Lung microvascular endothelial cell (primary cell): Measurements from ENCODE around the gene VSX1. TPM values are rescaled to one million over a fixed set of nuclear protein-coding genes. Genes with fewer than 3 reads are reported as not detected.

Experiments used
- DNase-seq, 2 donors: peaks; one replicate each; pipeline versions ENCODE4 v3.0.0 to v3.0.0-alpha.2; 2010; ENCODE audit warnings: low read depth in 2 of 2
- total RNA-seq: library from RNA; depleted of rRNA; stranded (reverse); fragments of >200 nt; gene quantifications from 2 replicates; pipeline ENCODE4 v1.2.1, GENCODE V29; 2014

The VSX1 gene
- total RNA-seq, 1 donor from 2014 or later = not detected

GRCh38 chr20:25065625-25066338, 16.2 kb downstream of the VSX1 start:
- DNase-seq = peak; percentile 62 to 74

- no peak for DNase-seq
Observed at GRCh38 chr20:25065072-25065624, 16.8 kb downstream of the VSX1 start.

GRCh38 chr20:25064561-25065071, 17.3 kb downstream of the VSX1 start:
- no peak for DNase-seq

- DNase-seq = no peak
Observed at GRCh38 chr20:25063981-25064380, 18.0 kb downstream of the VSX1 start.

- DNase-seq = no peak
Observed at GRCh38 chr20:25063546-25063945, 18.4 kb downstream of the VSX1 start.

GRCh38 chr20:25062841-25063240, 19.1 kb downstream of the VSX1 start:
- DNase-seq = no peak

GRCh38 chr20:25061821-25062530, 20.0 kb downstream of the VSX1 start:
- DNase-seq = no peak

GRCh38 chr20:25061103-25061799, 20.7 kb downstream of the VSX1 start:
- DNase-seq = no peak

- DNase-seq = no peak
Observed at GRCh38 chr20:25059866-25060465, 22.0 kb downstream of the VSX1 start.

- DNase-seq = peak in 1 of 2 donors; percentile 20
Observed at GRCh38 chr20:25058847-25059810, 22.8 kb downstream of the VSX1 start.

GRCh38 chr20:25058051-25058846, 23.7 kb downstream of the VSX1 start, which contains the start of gene ACSS1:
Gene ACSS1, minus strand, starts transcription at chr20:25058139. Its CDS starts 37 bp downstream, at chr20:25058102.
- peak; percentile 52 to 62 for DNase-seq

- DNase-seq = peak; percentile 48 to 75
Observed at GRCh38 chr20:25057234-25058050, 24.5 kb downstream of the VSX1 start.

GRCh38 chr20:25056690-25057233, 25.2 kb downstream of the VSX1 start:
- no peak for DNase-seq

GRCh38 chr20:25055711-25056495, 26.0 kb downstream of the VSX1 start:
- DNase-seq = no peak

- no peak for DNase-seq
Observed at GRCh38 chr20:25054995-25055629, 26.8 kb downstream of the VSX1 start.

- DNase-seq = no peak
Observed at GRCh38 chr20:25054096-25054820, 27.7 kb downstream of the VSX1 start.
